ENCODE measurements around the gene EZH2.

EZH2 gene

GRCh38 chr7:148862481-148862880, 21.6 kb downstream of the EZH2 start:
- H3K9me3 Mint-ChIP-seq, result peaks cover under 1 to 1% of the 10 kb centered on the region in 2 donors

GRCh38 chr7:148858489-148858888, 25.6 kb downstream of the EZH2 start:
- H3K27ac Mint-ChIP-seq, result no peak overlapping the region
- DNase-seq (no peak), ATAC-seq (replicated peaks) (no peak)
- peaks cover 10 to 30% of the 10 kb centered on the region in 2 donors for H3K4me1 Mint-ChIP-seq
- H3K4me3 Mint-ChIP-seq, result no peak overlapping the region
- H3K36me3 Mint-ChIP-seq, result peaks cover 2 to 13% of the 10 kb centered on the region in 2 donors
- no peaks in the 10 kb centered on the region for H3K9me3 Mint-ChIP-seq
- no peaks in the 10 kb centered on the region for H3K27me3 Mint-ChIP-seq

More at GRCh38 chr7:148862481-148862880, 21.6 kb downstream of the EZH2 start:
- peaks cover 1 to 15% of the 10 kb centered on the region in 2 donors for H3K36me3 Mint-ChIP-seq
- H3K27me3 Mint-ChIP-seq, result no peaks in the 10 kb centered on the region
- no peak overlapping the region for H3K4me3 Mint-ChIP-seq
- ATAC-seq (replicated peaks) (no peak), DNase-seq (no peak)
- H3K4me1 Mint-ChIP-seq, result peaks cover 8 to 29% of the 10 kb centered on the region in 2 donors
- H3K27ac Mint-ChIP-seq, result no peak overlapping the region

- Mint-ChIP-seq H3K27ac (no peak overlapping the region), H3K9me3 (no peaks in the 10 kb centered on the region), H3K4me3 (no peak overlapping the region), H3K4me1 (peaks cover 13 to 25% of the 10 kb centered on the region in 2 donors), H3K36me3 (peaks cover 2 to 9% of the 10 kb centered on the region in 2 donors), H3K27me3 (no peaks in the 10 kb centered on the region)
- no peak for DNase-seq
- peak in 1 of 2 donors; percentile 43 for ATAC-seq (replicated peaks)
Measured at GRCh38 chr7:148856891-148857290, 27.2 kb downstream of the EZH2 start.

GRCh38 chr7:148856578-148856881, 27.6 kb downstream of the EZH2 start:
- no peak overlapping the region for H3K4me3 Mint-ChIP-seq
- DNase-seq, result no peak
- H3K9me3 Mint-ChIP-seq, result no peaks in the 10 kb centered on the region
- ATAC-seq (replicated peaks), result no peak
- peaks cover 2 to 9% of the 10 kb centered on the region in 2 donors for H3K36me3 Mint-ChIP-seq
- no peaks in the 10 kb centered on the region for H3K27me3 Mint-ChIP-seq
- H3K27ac Mint-ChIP-seq, result peak overlapping the region; percentile 9
- peaks cover 13 to 25% of the 10 kb centered on the region in 2 donors for H3K4me1 Mint-ChIP-seq

GRCh38 chr7:148854983-148855382, 29.1 kb downstream of the EZH2 start:
- Mint-ChIP-seq H3K4me1 (peaks cover 13 to 25% of the 10 kb centered on the region in 2 donors), H3K27me3 (no peaks in the 10 kb centered on the region), H3K9me3 (no peaks in the 10 kb centered on the region), H3K27ac (no peak overlapping the region), H3K4me3 (no peak overlapping the region), H3K36me3 (peaks cover 2 to 9% of the 10 kb centered on the region in 2 donors)
- ATAC-seq (replicated peaks) (no peak), DNase-seq (no peak)

GRCh38 chr7:148852272-148852671, 31.8 kb downstream of the EZH2 start:
- peaks cover 13 to 22% of the 10 kb centered on the region in 2 donors for H3K4me1 Mint-ChIP-seq
- ATAC-seq (replicated peaks) (no peak), DNase-seq (no peak)
- H3K9me3 Mint-ChIP-seq, result no peaks in the 10 kb centered on the region
- H3K27ac Mint-ChIP-seq, result no peak overlapping the region
- peaks cover 2 to 5% of the 10 kb centered on the region in 2 donors for H3K36me3 Mint-ChIP-seq
- no peak overlapping the region for H3K4me3 Mint-ChIP-seq
- H3K27me3 Mint-ChIP-seq, result no peaks in the 10 kb centered on the region

- no peak overlapping the region for H3K4me3 Mint-ChIP-seq
- DNase-seq (no peak), ATAC-seq (replicated peaks) (no peak)
- peaks cover 6 to 7% of the 10 kb centered on the region in 2 donors for H3K4me1 Mint-ChIP-seq
- no peaks in the 10 kb centered on the region for H3K9me3 Mint-ChIP-seq
- peaks cover 0 to 8% of the 10 kb centered on the region in 2 donors for H3K36me3 Mint-ChIP-seq
- H3K27me3 Mint-ChIP-seq, result no peaks in the 10 kb centered on the region
- H3K27ac Mint-ChIP-seq, result no peak overlapping the region
Measured at GRCh38 chr7:148850564-148850963, 33.5 kb downstream of the EZH2 start.

GRCh38 chr7:148849393-148850098, 34.5 kb downstream of the EZH2 start:
- Mint-ChIP-seq H3K4me1 (peaks cover 6 to 7% of the 10 kb centered on the region in 2 donors), H3K27ac (no peak overlapping the region), H3K36me3 (peaks cover 1 to 12% of the 10 kb centered on the region in 2 donors), H3K27me3 (no peaks in the 10 kb centered on the region), H3K9me3 (no peaks in the 10 kb centered on the region), H3K4me3 (no peak overlapping the region)
- no peak for ATAC-seq (replicated peaks)
- DNase-seq, result no peak

GRCh38 chr7:148847815-148848734, 36.0 kb downstream of the EZH2 start:
- no peak overlapping the region for H3K4me3 Mint-ChIP-seq
- H3K36me3 Mint-ChIP-seq, result peaks cover 3 to 23% of the 10 kb centered on the region in 2 donors
- no peaks in the 10 kb centered on the region for H3K9me3 Mint-ChIP-seq
- H3K27ac Mint-ChIP-seq, result no peak overlapping the region
- ATAC-seq (replicated peaks) (no peak), DNase-seq (no peak)
- peaks cover 6 to 7% of the 10 kb centered on the region in 2 donors for H3K4me1 Mint-ChIP-seq
- no peaks in the 10 kb centered on the region for H3K27me3 Mint-ChIP-seq

- Mint-ChIP-seq H3K27ac (peak overlapping the region; percentile 49), H3K36me3 (peaks cover 32 to 53% of the 10 kb centered on the region in 2 donors), H3K4me1 (peaks cover 6 to 26% of the 10 kb centered on the region in 2 donors), H3K4me3 (no peak overlapping the region), H3K27me3 (no peaks in the 10 kb centered on the region), H3K9me3 (peaks cover 4 to 6% of the 10 kb centered on the region in 2 donors)
- ATAC-seq (replicated peaks), result peak; percentile 59 to 68
- DNase-seq, result no peak
Measured at GRCh38 chr7:148838905-148839304, 45.2 kb downstream of the EZH2 start.

- no peak overlapping the region for H3K4me3 Mint-ChIP-seq
- peaks cover 32 to 57% of the 10 kb centered on the region in 2 donors for H3K36me3 Mint-ChIP-seq
- no peaks in the 10 kb centered on the region for H3K27me3 Mint-ChIP-seq
- no peak for ATAC-seq (replicated peaks)
- peaks cover 6 to 26% of the 10 kb centered on the region in 2 donors for H3K4me1 Mint-ChIP-seq
- H3K27ac Mint-ChIP-seq, result no peak overlapping the region
- DNase-seq, result no peak
- H3K9me3 Mint-ChIP-seq, result peaks cover 4 to 6% of the 10 kb centered on the region in 2 donors
Measured at GRCh38 chr7:148835854-148836253, 48.2 kb downstream of the EZH2 start.

- no peaks in the 10 kb centered on the region for H3K27me3 Mint-ChIP-seq
- no peak overlapping the region for H3K4me3 Mint-ChIP-seq
- H3K36me3 Mint-ChIP-seq, result peaks cover 39 to 62% of the 10 kb centered on the region in 2 donors
- DNase-seq, result no peak
- H3K4me1 Mint-ChIP-seq, result peaks cover 6 to 23% of the 10 kb centered on the region in 2 donors
- peaks cover 4 to 6% of the 10 kb centered on the region in 2 donors for H3K9me3 Mint-ChIP-seq
- no peak for ATAC-seq (replicated peaks)
- no peak overlapping the region for H3K27ac Mint-ChIP-seq
Measured at GRCh38 chr7:148834605-148835004, 49.5 kb downstream of the EZH2 start.

- peak overlapping the region; percentile 65 for H3K27ac Mint-ChIP-seq
- H3K9me3 Mint-ChIP-seq, result no peaks in the 10 kb centered on the region
- peaks cover 17 to 49% of the 10 kb centered on the region in 2 donors for H3K36me3 Mint-ChIP-seq
- DNase-seq (no peak), ATAC-seq (replicated peaks) (no peak)
- H3K4me3 Mint-ChIP-seq, result no peak overlapping the region
- no peaks in the 10 kb centered on the region for H3K27me3 Mint-ChIP-seq
- peaks cover 0 to 4% of the 10 kb centered on the region in 2 donors for H3K4me1 Mint-ChIP-seq
Measured at GRCh38 chr7:148831782-148832181, 52.3 kb downstream of the EZH2 start.

- DNase-seq, result no peak
- H3K4me3 Mint-ChIP-seq, result no peak overlapping the region
- ATAC-seq (replicated peaks), result no peak
- no peaks in the 10 kb centered on the region for H3K4me1 Mint-ChIP-seq
- no peaks in the 10 kb centered on the region for H3K9me3 Mint-ChIP-seq
- H3K36me3 Mint-ChIP-seq, result peaks cover 13 to 47% of the 10 kb centered on the region in 2 donors
- no peaks in the 10 kb centered on the region for H3K27me3 Mint-ChIP-seq
- H3K27ac Mint-ChIP-seq, result no peak overlapping the region
Measured at GRCh38 chr7:148830897-148831692, 53.0 kb downstream of the EZH2 start.

Data from stimulated activated naive B cell treated with anti-CD40 and anti-IgM and Interleukin-4, amounts not matched to agents 10 μg/mL and 1 μg/mL and 100 μg/mL, for 72 hours (primary cell).